Ramos (cell line): Measurements from ENCODE around the gene SYNGR2.

Experiments used
- in situ Hi-C: fragments of 300-500 bp; cut with MboI; formaldehyde crosslinking; loops from one replicate; pipeline ENCODE4 v1.14.3; 2022; ENCODE audit warnings: low sequenced_read_pairs; ENCODE audit not compliant: unreplicated experiment

Gene SYNGR2

DNA sequence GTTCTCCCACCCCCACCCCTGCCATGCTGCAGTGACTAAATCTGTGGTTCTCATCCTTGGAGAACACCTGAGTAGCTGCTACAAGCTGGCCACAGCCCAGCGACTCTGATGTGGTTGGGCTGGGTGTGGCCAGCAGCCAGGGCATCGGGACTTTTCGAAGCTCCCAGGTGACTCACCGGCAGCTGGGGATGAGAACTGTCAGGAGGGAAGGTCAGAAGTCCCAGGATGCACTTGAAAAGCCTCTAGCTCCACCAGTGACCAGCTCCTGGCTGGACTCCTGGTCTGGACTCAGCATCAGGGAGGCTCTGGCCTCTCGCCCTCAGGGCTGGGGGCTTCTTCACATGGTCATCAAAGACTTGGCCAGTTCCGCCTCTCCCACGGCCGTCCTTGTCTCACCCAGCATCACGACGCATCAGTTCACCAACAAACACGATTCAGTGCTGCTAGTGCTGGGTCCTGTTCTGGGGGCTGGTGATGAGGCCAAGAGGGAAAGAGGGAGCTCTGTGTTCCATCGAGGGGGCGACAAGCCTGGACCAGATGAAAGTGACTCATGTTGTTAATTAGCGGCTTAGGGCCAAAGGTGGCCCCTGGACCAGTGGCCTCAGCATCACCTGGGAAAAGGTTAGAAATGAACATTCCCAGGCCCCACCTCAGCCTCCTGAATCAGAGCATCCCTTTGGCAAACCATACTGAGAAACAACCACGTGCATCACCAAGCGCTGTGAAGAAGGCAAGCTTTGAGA, 26.1 kb upstream of the SYNGR2 start:
- in situ Hi-C loops, result no loop called here

DNA sequence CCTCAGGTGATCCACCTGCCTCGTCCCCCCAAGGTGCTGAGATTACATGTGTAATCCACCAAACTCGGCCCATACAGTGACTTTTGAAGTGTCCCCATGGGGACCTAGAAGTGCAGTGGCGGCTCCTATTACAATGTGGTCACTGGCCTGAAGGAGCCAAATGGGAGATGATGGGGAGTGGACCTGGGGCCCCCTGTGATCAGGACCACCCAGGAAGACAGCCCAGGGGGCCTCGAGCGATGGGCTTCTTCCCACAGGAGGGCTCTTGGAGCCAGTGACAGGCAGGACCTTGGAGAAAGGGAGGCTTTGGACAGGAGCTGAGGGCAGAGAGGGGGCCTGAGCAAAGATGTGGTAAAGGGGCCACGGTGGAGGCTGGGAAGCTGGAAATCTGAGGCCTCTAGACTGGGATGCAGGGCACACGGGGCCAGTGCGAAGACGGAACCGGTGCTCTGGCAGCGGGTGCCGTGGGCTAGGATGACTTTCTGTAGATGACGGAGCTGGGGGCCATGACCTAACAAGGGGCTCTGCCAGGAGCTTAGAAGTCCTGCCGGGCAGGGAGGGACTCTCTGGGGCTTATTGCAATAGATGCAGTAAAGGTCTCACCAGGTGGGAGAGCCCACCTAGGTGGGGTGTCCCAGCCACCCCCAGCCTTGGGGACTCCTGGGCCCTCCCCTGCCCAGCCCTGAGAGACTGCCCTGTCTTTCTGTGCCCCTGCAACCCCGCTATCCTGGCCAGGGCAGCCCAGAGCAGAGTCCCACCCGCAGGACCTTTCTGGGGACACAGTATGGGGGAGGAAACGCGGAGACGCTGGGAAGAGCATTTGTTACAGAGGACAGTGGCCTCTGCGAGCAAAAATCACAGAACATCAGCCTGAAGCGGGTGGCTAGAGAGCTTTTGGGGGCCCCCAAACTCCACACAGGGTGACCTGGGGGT, 24.9 kb upstream of the SYNGR2 start:
- in situ Hi-C loops, result no loop called here

DNA sequence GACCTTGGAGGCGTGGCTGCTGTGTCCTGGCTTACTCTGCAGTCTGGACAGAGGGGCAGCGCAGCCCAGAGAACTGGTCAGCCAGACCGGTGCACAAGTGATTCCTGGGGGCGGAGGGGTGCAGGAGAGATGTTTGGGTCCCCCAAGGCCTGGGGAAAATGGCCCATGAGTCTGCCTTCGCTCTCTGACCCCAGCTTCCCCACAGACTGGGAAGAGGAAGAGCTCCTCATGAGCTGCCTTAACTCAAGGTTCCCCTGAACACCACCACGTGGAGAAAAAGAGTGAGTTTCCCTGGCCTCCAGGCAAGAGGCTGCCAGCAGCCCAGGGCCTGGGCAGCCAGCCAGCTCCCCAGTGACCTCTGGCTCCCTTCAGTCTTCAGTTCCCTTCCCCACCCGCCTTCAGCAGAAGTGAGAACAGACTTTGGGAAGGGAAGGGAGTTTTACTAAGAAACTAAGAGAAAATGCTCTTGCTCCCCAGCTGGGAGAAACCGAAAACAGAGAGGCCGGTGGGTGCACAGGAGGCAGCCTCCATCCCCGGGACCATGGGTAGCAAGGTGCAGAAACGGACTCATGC, 24.1 kb upstream of the SYNGR2 start:
- in situ Hi-C loops, result no loop called here

DNA sequence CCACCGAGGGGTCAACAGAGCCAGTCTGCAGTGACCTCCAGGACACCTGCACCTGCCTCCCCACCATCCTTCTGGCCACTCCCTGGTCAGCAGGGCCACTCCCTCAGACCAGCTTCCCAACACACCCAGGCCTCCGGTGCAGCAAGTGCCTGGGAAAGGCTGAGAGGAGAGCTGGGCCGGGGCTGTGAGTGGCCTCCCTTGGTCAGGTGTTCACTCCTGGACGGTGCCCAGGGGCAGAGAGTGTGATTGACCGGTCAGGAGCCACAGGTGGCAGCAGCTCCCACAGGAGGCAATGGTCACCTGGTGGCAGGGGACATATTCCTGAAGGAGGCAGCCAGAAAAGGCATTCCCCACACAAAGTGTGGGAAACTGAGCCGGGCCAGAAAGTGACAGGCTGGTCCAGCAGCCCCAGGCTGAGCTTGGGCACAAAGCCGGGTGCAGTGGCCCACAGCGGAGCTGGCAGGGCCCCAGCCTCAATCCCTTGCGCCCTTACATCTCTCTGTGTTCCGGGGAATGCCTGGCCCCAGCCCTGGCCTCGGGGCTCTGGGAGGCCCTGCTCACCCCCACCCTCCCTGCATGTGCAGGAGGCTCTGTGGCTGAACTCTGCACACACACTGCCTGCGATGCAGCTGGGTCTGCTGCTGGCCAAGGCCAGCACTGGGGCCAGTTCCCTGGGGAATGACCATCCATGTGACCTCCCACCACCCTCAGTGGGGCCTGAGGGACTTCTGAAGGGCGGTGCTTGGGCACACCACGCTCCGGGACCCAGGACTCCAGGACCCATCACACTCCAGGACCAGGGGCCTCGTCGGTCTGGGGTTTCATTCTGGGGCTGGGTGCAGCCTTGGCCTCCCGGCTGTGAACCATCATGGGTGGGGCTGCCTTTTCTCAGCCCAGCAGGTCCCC, 23.4 kb upstream of the SYNGR2 start:
- in situ Hi-C loops, result no loop called here

DNA sequence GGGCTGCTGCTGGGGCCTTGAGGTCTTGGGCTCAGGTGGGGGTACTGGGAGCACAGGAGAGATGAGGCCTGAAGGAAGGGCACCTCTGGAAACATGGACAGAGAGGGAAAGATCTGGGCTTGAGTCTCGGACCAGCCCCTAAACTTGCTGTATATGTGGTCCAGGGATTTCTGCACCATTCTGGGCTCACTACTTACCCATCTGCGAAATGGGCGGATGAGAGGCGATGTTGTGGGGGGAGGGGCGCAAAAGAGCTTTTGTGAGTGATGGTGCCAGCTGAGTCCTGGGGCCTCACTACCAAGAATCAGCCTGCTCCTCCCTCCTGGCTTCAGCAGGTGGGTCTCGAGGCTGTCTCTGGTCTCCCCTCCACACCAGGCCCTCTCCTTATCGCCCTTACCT, 21.9 kb upstream of the SYNGR2 start:
- in situ Hi-C loops, result no loop called here

DNA sequence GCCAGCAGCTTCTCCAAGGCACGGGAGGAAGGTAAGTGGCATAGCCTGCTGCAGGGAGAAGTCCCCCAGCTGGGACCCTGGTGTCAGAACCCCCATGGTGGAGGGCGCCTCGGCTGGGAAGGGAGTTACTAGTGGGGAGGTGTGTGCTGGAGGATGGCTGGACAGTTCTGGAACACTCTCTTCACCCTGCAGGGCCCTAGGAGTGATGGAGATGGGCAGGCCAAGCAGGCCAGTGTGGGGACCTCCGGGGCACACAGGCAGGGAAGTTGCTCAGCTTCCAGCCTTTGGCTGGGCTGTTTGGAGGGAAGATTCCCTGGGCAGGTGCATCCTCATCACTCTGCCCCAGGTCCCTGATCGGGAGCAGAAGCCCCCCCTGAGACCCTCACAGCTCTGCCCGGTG, 21.5 kb upstream of the SYNGR2 start:
- in situ Hi-C loops, result no loop called here

DNA sequence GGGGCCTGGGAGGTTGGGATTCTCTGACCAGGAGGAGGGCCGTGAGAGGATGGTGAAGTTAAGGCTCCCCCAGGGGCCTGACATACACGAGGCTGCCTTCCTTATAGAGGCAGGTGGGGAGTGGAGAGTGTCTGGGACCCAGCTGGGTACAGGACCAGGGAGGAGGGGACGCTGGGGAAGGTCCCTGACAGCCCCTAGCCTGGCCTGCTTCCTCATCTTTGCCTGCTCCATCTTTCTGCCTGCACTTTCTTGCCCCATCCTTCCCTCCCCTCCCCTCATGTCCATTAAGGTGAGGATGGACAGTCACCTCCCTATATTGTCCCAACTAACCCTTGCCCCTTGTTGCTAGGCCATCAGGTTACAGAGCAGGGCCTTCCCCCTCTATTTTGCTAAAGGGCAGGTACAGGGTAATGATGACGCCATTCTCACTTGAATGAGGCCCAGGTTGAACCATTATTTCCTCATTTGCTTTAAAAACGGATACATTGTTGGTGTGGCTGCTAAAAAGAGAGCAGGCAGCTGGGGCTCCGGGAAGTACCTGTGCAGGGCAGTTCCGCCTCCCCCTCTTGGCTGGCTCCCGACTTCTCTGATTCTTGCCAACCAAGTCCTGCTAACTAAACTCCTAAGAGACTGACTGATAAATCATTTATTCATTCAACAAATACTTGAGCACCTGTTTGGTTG, 20.9 kb upstream of the SYNGR2 start:
- in situ Hi-C loops, result no loop called here

DNA sequence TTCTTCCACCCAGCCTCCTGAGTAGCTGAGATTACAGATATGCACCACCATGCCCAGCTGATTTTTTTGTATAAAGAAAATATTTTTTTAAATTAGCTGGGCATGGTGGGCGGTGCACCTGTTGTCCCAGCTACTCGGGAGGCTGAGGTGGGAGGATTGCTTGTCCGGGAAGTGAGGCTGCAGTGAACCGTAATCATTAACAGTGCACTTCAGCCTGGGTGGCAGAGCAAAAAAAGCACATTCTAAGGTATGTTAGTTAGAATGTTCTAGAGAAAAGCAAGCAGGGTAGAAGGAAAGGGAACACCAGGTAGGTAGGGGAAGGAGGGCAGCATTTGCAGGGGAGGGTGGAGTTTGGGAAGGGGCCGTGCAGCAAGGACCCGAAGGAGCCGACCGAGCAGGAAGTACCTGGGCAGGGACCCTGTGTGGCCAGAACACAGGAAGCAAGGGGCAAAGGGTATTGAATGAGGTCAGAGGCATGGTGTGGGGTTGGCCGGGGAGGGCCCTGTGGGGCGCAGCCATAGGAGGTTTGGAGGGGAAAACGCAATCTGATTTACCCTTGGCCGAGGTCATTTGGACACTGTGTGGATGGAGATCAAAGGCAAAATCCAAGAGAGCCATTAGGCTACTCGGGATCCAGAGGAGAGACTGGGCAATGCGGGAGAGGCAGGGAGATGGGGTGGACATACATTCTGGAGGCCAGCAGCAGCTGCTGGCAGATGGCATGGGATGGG, 19.9 kb upstream of the SYNGR2 start:
- in situ Hi-C loops, result no loop called here

DNA sequence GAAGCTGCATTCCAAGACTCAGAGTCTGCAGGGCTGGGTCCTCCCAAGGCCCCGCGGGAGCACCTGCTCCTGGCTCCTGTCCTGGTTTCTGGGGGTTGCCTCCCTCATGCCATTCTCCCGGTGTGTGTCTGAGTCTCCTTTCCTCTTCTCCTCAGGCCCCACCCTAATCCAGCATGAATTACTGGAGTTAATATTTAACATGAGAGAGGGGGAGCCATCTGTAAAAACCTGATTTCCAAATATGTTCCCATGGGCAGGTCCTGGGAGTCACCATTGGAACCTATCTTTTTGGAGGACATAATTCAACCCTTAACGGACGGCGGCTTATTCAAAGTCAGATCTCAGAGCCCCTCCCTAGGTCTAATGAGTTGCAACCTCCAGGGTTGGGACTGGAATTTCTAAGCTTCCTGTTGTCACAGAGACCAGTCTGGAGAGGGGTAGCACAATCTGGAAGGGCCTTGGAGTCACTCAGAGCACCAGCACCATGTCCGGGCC, 16.8 kb upstream of the SYNGR2 start:
- in situ Hi-C loops, result no loop called here

DNA sequence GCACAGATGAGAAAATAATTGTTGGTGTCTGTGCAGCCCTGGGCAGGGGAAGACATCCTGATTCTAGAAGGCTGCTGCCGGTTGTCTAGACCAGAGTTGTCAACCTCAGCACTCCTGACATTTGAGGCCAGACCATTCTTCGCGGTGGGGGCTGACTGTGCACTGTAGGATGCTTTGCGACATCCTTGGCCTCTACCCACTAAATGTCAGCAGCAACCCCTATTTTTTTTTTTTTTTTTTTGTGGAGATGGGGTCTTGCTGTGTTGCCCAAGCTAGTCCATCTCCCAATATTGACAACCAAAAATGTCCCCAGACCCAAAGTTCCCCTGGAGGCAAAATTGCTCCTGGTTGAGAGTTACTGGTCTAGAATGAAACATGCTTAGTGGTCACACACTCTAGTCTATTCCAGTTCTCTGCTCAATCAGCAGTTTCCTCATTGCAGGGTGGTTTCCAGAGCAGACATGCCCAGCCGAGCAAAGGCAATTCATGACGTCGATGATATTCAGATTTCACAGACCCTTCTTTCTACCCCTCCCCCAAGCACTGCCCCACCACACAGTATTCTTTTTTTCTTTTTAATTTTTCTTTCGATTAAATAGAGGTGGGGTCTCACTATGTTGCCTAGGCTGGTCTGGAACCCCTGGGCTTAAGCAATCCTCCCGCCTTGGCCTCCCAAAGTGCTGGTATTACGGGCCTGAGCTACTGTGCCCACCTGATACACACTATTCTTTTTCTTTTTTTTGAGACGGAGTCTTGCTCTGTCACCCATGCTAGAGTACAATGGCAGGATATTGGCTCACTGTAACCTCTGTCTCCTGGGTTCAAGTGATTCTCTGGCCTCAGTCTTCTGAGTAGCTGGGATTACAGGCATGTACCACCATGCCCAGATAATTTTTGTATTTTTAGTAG, 13.2 kb upstream of the SYNGR2 start:
- in situ Hi-C loops, result no loop called here

DNA sequence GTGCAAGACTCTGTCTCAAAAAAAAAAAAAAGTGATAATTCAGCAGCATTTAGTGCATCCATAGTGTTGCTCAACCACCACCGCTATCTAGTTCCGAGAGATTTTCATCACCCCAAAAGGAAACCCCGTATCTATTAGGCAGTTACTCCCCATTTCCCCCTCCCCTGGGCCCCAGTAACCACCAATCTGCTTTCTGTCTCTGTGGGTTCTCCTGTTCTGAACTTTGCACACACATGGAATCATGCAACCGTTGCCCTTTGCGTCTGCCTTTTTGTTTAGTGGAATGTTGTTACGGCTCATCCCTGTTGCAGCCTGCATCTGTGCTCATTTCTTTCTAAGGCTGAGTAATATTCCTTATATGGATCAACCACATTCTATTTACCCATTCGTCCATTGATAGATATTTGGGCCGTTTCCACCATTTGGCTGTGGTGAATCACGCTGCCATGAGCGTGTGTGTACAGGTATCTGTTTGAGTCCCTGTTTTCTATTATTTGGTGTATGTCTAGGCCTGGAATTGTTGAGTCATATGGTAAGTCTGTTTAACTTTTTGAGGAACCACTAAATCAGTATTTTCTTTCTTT, 8.7 kb upstream of the SYNGR2 start:
- in situ Hi-C loops, result no loop called here

DNA sequence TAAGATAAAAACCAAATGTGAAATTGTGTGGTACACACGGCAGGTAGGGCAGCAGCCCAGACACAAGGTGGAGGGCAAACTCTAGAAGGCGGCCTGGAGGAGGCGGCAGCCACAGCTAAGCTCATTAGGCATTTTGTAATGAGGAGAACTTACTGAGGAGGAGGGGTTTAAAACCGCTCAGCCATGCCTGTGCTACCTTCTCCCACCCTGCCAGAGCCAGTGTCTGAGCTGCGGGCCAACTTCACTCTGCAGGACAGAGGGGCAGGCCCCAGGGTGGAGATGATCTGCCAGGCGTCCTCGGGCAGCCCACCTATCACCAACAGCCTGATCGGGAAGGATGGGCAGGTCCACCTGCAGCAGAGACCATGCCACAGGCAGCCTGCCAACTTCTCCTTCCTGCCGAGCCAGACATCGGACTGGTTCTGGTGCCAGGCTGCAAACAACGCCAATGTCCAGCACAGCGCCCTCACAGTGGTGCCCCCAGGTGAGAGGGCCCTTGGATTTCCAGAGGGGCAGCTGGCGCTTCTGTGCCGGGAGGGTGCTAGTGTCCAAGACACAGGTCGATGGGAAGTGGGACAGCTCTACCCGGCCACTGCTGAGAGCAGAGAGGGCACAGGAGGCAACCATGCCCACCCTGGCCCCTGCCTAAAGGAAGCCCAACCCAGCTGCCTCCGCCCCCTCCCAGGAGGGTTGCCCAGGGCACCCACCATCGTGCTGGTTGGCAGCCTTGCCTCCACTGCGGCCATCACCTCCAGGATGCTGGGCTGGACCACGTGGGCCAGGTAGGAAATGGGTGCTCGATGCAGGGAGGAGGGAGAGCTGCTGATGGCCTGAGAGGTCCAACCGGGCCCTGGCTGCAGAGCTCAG, 4.3 kb upstream of the SYNGR2 start:
- in situ Hi-C loops, result no loop called here

DNA sequence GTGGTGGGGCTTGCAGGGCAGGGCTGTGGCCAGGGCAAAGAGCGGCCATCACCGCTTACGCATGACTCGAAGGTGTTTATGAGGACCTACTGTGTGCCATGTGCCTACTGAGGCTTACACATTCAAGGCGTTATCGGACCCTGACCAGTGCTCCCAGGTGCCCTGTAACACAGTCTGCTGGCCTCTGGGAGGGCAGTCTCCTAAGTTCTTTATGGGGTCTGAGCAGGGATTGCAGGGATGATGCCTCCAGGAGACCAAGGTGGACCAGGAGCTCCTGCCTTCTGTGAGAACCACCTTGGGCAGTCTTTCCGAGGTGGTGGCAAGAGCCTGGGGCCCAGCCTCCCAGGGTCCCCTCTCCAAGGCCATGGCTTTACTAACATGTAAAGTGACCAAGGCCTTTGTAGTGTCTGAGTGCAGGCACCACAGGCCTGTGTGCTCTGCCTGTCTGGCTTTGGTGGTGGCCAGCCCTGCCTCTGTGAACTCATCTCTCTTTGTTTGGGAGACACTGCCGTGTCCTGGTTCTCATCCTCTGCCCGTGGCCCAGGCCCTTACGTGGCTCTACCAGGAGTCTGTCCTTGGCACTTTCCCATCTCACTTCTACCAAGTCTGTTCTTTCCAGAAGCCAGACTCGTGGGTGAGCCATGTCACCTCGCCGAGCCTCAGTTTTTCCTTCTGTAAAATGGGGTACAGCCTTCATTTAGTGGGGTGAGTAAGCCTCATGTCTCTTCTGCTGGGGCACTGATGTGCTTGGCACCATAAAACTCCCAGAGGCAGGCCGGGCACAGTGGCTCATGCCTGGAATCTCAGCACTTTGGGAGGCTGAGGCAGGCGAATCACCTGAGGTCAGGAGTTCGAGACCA, 3.4 kb upstream of the SYNGR2 start:
- in situ Hi-C loops, result no loop called here

DNA sequence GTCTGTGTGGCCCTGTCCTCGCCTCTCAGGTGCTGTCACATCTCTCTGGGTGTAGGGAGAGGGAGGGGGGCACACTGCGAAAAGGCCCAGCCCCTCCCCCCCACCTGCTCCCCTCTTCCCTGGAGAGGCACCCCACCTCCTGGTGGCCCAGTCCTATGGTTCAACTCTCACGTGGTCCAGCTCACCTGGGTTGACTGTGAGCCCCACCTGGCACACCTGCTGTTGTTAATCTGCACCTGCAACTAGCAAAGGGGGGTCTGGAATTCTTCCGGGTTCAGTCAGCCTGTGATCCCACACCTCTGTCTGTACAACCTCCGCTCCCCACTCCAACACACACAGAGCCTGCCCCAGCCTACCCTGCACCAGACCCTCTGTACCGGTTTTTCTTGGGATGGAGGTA, 2.0 kb upstream of the SYNGR2 start:
- in situ Hi-C loops, result no loop called here

DNA sequence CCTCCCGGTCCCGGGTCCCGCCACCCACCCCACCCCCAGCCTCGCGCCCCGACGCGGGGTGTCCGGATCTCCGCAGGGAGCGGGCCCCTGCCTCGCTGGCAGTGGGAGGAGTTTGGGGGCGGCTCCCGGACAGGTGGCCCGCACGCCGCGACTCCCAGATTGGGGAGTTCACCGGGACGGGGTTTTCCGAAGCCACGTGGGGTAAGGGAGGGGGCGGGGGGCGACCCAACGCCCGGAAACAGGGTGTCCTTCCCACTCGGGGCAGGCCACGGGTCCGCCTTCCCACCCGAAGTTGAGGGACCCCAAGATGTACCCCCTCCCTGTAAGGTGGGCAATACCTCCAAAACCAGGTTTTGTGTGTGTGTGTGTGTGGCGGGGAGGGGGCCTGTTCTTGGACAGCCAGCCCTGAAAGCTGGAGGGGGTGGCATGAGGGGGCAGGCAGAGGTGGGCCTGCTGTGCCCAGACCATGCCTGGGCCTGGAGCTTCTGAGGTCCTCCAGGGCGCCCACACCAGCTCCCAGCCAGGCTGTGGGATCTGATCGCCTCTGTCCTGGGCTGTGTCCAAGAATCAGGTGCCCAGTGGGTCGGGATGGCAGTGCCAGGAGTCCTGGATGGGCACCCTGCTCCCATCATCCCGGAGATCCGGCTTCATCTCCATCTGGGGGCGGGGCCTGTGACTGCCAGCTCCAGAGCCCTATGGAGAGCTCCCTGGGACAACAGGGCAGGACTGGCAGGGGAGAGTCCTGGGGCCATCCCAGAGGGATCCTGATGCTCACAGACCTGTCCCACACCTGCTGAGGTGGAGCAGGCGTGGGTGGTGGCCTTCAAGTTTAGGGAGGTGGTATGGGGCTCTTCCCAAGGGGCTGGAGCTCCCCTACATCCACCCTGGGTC, 767 bp downstream of the SYNGR2 start:
- in situ Hi-C loops, result no loop called here
